Measurements from ENCODE around the gene HSBP1L1.

DNA sequence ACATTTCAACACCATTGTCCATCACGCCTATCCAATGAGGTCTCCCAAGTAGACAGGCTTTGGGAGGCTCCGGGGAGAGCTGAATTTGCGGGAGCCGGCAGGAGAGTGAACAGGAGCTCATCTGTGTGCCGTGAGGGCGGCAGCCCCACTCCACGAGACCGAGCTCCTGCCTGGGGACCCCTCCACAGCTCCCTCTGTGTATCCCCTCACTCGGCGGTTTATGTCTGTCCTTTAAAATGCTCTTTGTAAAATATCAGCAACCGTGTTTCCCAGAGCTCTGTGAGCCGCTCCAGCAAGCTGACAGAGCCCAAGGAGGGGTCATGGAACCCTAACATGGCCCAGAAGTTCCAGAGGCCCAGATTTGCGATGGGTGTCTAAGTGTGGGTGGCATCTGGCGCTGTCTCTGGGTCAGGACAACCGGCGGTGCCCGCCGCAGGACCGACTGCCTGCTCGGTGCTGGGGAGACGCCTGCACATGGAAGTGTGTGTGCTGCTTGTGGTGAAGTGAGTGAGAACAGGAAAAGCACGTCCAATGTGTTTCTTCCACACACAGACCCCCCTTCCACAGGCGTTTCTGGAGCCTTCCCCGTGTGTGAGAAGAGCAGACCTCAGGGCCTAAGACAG, 47.8 kb upstream of the HSBP1L1 start:
- TF ChIP-seq, protein P1, sequence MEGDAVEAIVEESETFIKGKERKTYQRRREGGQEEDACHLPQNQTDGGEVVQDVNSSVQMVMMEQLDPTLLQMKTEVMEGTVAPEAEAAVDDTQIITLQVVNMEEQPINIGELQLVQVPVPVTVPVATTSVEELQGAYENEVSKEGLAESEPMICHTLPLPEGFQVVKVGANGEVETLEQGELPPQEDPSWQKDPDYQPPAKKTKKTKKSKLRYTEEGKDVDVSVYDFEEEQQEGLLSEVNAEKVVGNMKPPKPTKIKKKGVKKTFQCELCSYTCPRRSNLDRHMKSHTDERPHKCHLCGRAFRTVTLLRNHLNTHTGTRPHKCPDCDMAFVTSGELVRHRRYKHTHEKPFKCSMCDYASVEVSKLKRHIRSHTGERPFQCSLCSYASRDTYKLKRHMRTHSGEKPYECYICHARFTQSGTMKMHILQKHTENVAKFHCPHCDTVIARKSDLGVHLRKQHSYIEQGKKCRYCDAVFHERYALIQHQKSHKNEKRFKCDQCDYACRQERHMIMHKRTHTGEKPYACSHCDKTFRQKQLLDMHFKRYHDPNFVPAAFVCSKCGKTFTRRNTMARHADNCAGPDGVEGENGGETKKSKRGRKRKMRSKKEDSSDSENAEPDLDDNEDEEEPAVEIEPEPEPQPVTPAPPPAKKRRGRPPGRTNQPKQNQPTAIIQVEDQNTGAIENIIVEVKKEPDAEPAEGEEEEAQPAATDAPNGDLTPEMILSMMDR (conservative IDR thresholded peaks at IDR 0.05 in 1 of 2, IDR thresholded peaks at IDR 0.05 in 1 of 2; ENCODE audit: low read depth in 1 of 2, low read length in 2 of 2) = no peak
- no peak for TF ChIP-seq EZH2 (IDR thresholded peaks at IDR 0.05; ENCODE audit: low read length, missing control alignments)

All from fibroblast of lung (primary cell).